ENCODE results near the gene TRAPPC1.

The TRAPPC1 gene

DNA sequence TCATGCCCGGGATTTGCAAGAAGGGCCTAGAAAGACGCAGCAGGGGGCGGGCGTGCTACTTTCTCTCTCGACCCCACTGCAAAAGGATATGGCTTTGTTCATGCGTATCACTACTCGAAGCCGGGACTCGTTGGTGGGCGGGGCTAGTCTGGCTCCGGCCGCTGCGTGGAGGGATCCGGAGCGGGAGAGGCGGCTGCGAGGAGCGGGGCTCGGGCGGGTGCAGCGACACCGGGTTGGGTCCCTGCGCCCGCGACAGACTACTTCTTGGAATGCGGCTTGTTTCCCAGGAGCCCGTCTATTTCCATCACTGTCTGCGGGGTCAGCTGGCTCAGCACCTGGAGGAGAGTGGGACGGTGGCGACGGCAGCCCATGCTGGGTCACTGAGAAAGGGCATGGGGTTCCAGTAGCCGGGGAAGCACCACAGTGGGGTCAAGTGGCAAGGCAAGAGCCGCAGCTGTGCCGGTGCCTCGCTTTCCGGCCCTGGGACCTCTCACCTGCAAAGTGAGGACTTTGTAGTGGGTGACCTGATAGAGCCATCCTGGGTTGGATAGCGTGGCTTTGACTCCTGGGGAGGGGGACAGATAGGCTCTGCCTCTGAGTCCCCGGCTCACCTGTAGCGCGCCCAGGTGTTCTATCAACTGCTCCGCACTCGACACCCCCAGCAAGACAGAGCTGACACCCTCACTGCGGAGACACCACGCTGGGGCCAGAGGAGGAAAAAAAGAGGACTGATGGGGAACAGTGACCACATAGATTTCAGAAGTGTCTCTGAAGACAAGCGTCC lies 8.7 kb downstream of the TRAPPC1 start:
- no peak for TF ChIP-seq Cebpa-rat (IDR thresholded peaks at IDR 0.05)
- H3K9ac ChIP-seq: peak overlapping the region; percentile 69

DNA sequence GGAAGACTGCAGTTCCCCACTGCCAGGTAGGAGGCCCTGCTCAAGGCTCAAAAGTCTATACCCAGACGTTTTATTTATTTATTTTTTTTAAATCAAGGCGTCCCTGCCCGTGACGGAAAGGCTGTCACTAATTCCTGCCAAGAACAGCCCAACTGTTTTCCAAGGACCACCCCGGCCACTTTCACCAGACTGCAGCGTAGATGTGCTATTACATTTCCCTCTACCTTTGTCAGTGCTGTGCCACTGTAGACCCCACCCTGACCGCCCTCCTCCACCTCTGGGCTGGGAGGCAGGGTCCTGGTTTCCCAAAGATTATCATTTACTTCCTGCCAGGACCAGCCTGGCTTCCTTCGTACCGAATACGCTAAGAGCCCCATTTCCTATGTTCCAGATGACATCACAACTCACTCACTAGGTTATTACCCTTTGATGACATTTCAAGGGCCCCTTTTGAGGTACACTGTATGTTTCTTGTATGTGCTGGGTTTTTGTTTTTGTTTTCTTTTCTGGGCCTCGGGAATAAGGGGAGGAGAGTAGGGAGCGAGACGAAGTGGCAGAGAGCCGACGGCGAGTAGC lies 9.4 kb downstream of the TRAPPC1 start:
- no peaks in the 10 kb centered on the region for H3K9me3 ChIP-seq
- H3K27ac ChIP-seq: peak overlapping the region; percentile 67
- peak overlapping the region; percentile 98 for H3K4me2 ChIP-seq
- peaks cover 37% of the 10 kb centered on the region for H3K4me1 ChIP-seq
- H3K4me3 ChIP-seq: peak overlapping the region; percentile 63
- H4K20me1 ChIP-seq: no peaks in the 10 kb centered on the region
- 0 out of 2 replicates have a peak, but pooled peaks cover 6% of the 10 kb centered on the region for H3K36me3 ChIP-seq
- no peak for TF ChIP-seq Cebpa-rat (IDR thresholded peaks at IDR 0.05)
- peak overlapping the region; percentile 69 for H3K9ac ChIP-seq
- H3K27me3 ChIP-seq: no peaks in the 10 kb centered on the region

More for the DNA sequence above, 8.7 kb downstream of the TRAPPC1 start:
- Histone ChIP-seq H4K20me1 (no peaks in the 10 kb centered on the region), H3K27ac (peak overlapping the region; percentile 67), H3K4me2 (peak overlapping the region; percentile 98), H3K4me3 (peak overlapping the region; percentile 63), H3K36me3 (peaks cover 6% of the 10 kb centered on the region; the same call in 1 of the 2 replicates), H3K4me1 (peaks cover 37% of the 10 kb centered on the region), H3K9me3 (no peaks in the 10 kb centered on the region), H3K27me3 (no peaks in the 10 kb centered on the region)

DNA sequence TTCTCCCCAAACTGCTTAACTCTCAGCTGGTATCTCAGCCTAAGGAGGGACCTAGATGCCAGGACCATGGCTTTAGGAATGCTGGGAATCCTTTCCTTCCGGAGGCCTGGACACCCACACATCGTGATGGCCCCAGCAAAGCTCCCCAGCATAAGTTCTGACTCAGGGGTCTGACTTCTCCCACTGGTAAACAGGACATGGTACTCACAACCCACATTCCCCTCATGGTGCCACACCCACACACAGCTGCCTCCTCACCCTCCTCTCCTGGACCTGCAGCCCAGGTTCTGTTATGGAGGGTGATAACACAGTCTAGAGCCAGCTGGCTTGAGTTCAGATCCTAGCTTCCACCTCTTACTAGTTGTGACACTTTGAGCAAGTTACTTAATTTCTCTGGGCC lies 14.9 kb downstream of the TRAPPC1 start:
- no peaks in the 10 kb centered on the region for H3K27me3 ChIP-seq
- H4K20me1 ChIP-seq: peaks cover 10% of the 10 kb centered on the region
- peaks cover 7% of the 10 kb centered on the region for H3K36me3 ChIP-seq
- peak overlapping the region; percentile 89 for H3K4me2 ChIP-seq
- no peaks in the 10 kb centered on the region for H3K9me3 ChIP-seq
- H3K4me3 ChIP-seq: peak overlapping the region; percentile 71; the same call in 1 of the 2 replicates
- no peak overlapping the region for H3K27ac ChIP-seq
- no peak overlapping the region for H3K9ac ChIP-seq
- peaks cover 50% of the 10 kb centered on the region for H3K4me1 ChIP-seq
- TF ChIP-seq Cebpa-rat (IDR thresholded peaks at IDR 0.05): no peak

DNA sequence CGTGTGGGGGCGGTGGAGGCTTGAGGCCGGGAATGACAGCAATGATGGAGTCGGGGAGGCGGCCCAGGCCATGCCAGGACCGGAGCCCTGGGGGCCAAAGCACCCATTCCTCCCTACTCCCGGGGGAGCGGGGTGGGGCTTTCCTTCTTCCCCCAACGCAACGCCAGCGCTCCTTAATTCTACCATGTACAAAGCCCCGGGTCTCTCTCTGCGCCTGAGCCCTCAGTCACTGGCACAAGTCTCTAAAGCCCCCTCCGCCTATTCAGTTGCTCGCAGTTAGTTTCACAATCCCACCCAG lies 15.4 kb downstream of the TRAPPC1 start:
- Histone ChIP-seq H3K27me3 (no peaks in the 10 kb centered on the region), H3K27ac (peak overlapping the region; percentile 86), H3K9me3 (no peaks in the 10 kb centered on the region), H3K4me2 (peak overlapping the region; percentile 89), H3K9ac (peak overlapping the region; percentile 79), H4K20me1 (peaks cover 15% of the 10 kb centered on the region), H3K4me1 (peaks cover 53% of the 10 kb centered on the region), H3K36me3 (peaks cover 11% of the 10 kb centered on the region), H3K4me3 (peak overlapping the region; percentile 71)
- TF ChIP-seq Cebpa-rat (IDR thresholded peaks at IDR 0.05): no peak

DNA sequence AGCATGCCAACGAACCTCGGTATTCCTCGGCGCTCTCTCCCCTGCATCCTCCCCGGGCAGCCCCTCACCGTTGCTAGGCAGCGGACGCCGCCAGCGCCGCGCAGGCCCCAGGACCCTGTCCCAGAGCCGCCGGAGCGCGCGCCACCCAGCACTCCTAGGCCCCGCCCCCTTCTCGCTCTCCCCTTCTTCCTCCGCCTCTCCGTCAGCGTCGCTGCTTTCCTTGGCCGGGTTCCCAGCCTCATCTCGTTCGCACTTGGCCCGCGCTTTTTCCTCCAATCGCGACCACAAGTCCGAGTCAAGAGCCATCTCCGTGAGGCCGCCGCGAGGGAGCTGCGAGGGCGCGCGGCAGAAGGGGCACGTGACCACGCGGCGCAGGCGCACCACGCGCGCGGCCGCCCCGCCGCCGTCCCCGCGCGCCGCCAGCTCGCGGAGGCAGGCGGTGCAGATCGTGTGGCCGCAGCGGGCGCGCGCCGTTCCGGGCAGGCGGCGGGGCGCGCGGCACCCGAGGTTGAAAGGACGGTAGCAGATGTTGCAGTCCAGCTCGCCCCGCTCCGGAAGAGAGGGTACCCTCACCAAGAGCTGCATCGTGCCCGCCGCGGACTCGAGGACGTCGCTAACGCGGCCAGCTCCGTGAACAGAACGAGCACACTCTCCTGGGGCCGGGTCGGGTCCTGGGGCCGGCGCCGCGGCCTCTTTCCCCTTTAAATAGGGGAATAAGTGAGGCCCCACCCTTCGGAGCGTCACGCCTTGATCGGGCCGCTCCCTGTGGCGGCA lies 15.9 kb downstream of the TRAPPC1 start, which contains the start of gene RNF227:
Gene RNF227 (minus strand): TSS at position 679 of the 774 bp plus-strand sequence. CDS start 94 bp downstream, at position 585.
- peak within 1 kb of the TSS; percentile 71 for H3K4me3 ChIP-seq
- no peak for TF ChIP-seq Cebpa-rat (IDR thresholded peaks at IDR 0.05)
- no peaks in the 10 kb centered on the region for H3K27me3 ChIP-seq
- H3K27ac ChIP-seq: peak within 1 kb of the TSS; percentile 86
- no peaks in the 10 kb centered on the region for H3K9me3 ChIP-seq
- H3K4me2 ChIP-seq: peak within 1 kb of the TSS; percentile 89
- peaks cover 52% of the 10 kb centered on the region for H3K4me1 ChIP-seq
- peak within 1 kb of the TSS; percentile 79 for H3K9ac ChIP-seq
- peaks cover 17% of the 10 kb centered on the region for H3K36me3 ChIP-seq
- peaks cover 20% of the 10 kb centered on the region for H4K20me1 ChIP-seq

GRCh38 chr17:7915179-7915610 lies 16.6 kb downstream of the TRAPPC1 start:
- no peaks in the 10 kb centered on the region for H3K27me3 ChIP-seq
- H3K4me1 ChIP-seq: peaks cover 46% of the 10 kb centered on the region
- peak overlapping the region; percentile 86 for H3K27ac ChIP-seq
- peak overlapping the region; percentile 71 for H3K4me3 ChIP-seq
- H4K20me1 ChIP-seq: peaks cover 26% of the 10 kb centered on the region
- no peak for TF ChIP-seq Cebpa-rat (IDR thresholded peaks at IDR 0.05)
- H3K9ac ChIP-seq: peak overlapping the region; percentile 79
- no peaks in the 10 kb centered on the region for H3K9me3 ChIP-seq
- peaks cover 23% of the 10 kb centered on the region for H3K36me3 ChIP-seq
- peak overlapping the region; percentile 89 for H3K4me2 ChIP-seq

DNA sequence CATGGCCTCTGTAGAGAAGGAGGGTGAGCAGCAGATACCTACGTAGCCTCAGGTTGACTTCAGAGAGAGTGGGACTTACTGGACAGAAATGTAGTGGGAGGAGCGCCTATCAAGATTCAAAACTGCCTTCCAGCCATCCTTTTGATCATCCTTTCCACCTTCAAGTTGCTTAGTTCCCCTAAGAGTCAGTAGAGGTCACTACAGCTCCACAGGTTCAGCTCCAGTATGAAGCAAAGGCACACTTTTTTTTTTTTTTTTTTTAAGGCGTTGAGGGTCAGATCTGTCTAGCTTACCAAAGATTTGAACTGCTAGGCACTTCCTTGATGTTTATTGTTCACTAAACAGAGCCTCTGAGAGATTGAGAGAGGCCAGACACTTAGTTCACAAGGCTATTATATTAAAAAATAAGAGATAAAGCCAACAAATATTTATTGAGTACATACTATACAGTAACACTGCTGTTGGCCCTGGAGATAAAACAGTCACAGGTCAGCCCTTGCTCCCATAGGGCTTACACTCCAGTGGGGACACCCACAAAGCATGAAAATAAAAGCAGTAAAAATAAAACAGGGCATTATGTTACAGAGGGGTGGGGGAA lies 18.7 kb downstream of the TRAPPC1 start:
- Histone ChIP-seq H3K4me3 (no peak overlapping the region), H3K4me2 (peak overlapping the region; percentile 32; the same call in 1 of the 2 replicates), H3K4me1 (peaks cover 40% of the 10 kb centered on the region), H3K27ac (no peak overlapping the region), H3K36me3 (peaks cover 45% of the 10 kb centered on the region), H3K9ac (no peak overlapping the region), H3K27me3 (no peaks in the 10 kb centered on the region), H4K20me1 (peaks cover 48% of the 10 kb centered on the region), H3K9me3 (no peaks in the 10 kb centered on the region)
- TF ChIP-seq Cebpa-rat (IDR thresholded peaks at IDR 0.05): no peak

GRCh38 chr17:7911116-7911515 lies 20.6 kb downstream of the TRAPPC1 start:
- Histone ChIP-seq H3K4me1 (peaks cover 34% of the 10 kb centered on the region), H3K4me3 (no peak overlapping the region), H4K20me1 (peaks cover 66% of the 10 kb centered on the region), H3K9me3 (no peaks in the 10 kb centered on the region), H3K27me3 (no peaks in the 10 kb centered on the region), H3K27ac (no peak overlapping the region), H3K4me2 (no peak overlapping the region), H3K9ac (peak overlapping the region; percentile 46; the same call in 1 of the 2 replicates), H3K36me3 (peaks cover 64% of the 10 kb centered on the region)
- no peak for TF ChIP-seq Cebpa-rat (IDR thresholded peaks at IDR 0.05)

DNA sequence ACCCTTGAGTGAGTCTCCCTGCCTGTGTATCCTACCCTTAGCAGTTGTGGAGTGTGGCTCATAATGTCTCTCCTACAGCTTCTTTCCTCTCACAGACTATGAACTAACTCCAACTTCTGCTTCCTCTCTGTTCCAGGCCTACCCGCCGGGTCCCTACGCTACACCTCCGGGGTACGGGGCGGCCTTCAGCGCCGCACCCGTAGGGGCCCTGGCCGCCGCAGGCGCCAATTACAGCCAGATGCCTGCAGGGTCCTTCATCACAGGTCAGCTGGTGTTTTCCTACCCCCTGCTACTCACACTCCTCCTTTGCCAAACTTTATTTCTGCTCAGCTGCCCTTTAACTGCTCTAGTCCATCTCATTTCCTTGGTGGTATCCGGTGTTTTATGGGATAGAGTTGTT lies 21.0 kb downstream of the TRAPPC1 start:
- H3K4me1 ChIP-seq: peaks cover 36% of the 10 kb centered on the region
- H3K27me3 ChIP-seq: no peaks in the 10 kb centered on the region
- H4K20me1 ChIP-seq: peaks cover 66% of the 10 kb centered on the region
- no peak overlapping the region for H3K27ac ChIP-seq
- no peak overlapping the region for H3K4me2 ChIP-seq
- TF ChIP-seq Cebpa-rat (IDR thresholded peaks at IDR 0.05): no peak
- H3K9ac ChIP-seq: peak overlapping the region; percentile 12; the same call in 1 of the 2 replicates
- H3K9me3 ChIP-seq: no peaks in the 10 kb centered on the region
- no peak overlapping the region for H3K4me3 ChIP-seq
- peaks cover 68% of the 10 kb centered on the region for H3K36me3 ChIP-seq
